HEK293 (cell line): ENCODE measurements around the gene FAM136A.
A peak's percentile ranks its signal among the peaks of the same experiment; 100 is the strongest.

ENCODE experiments used
- CTCF ChIA-PET: fragments of 350-600 bp; formaldehyde crosslinking; extraction: SDS; loops from one replicate; lab custom pipeline; 2021; ENCODE audit warnings: antibody characterized with exemption; lab: Yijun Ruan, JAX
- POLR2A ChIA-PET: fragments of 300-600 bp; formaldehyde crosslinking; extraction: SDS; loops from one replicate; lab custom pipeline; 2020; ENCODE audit warnings: antibody characterized with exemption, inconsistent platforms; lab: Yijun Ruan, JAX
- H3K27ac ChIP-seq: fragments of 200-500 bp; sonication (Bioruptor generic); 2 replicates; pipeline ENCODE4 v1.5.1; 2014; ENCODE audit warnings: low read depth, low read length, control low read depth, inconsistent platforms; ENCODE audit errors: extremely low read depth
- H3K36me3 ChIP-seq, 2 experiments: fragments of 200-500 bp in 1 of 2; sonication (Bioruptor generic) in 1 of 2; 1 replicate in 1 of 2; 2 replicates in 1 of 2; pipeline ENCODE4 v1.5.1; 2014 to 2017; ENCODE audit warnings: inconsistent platforms in 2 of 2, low read length in 2 of 2; ENCODE audit not compliant: control insufficient read depth in 2 of 2, insufficient read depth in 1 of 2
- H3K4me1 ChIP-seq: fragments of 200-500 bp; sonication (Bioruptor generic); 2 replicates; pipeline ENCODE4 v1.5.1; 2014; ENCODE audit warnings: mild to moderate bottlenecking, low read length, inconsistent platforms; ENCODE audit not compliant: control insufficient read depth, insufficient read depth
- H3K4me3 ChIP-seq: 2 replicates; pipeline ENCODE4 v1.5.1; 2011; ENCODE audit warnings: low read depth, mild to moderate bottlenecking, control low read depth, low read length, moderate library complexity
- H3K9me3 ChIP-seq: fragments of 200-500 bp; sonication (Bioruptor generic); 2 replicates; pipeline ENCODE4 v1.5.1; 2014; ENCODE audit warnings: low read depth, low read length, inconsistent platforms; ENCODE audit not compliant: control insufficient read depth, insufficient read depth
- ATF2 ChIP-seq: fragments of 450-650 bp; formaldehyde crosslinking; IDR thresholded peaks from 2 replicates; pipeline ENCODE4 v1.5.1; 2016; ENCODE audit warnings: missing biosample characterization, missing genetic modification characterization, low read depth
- EGR2 ChIP-seq: fragments of 450-650 bp; formaldehyde crosslinking; IDR thresholded peaks from 2 replicates; pipeline ENCODE4 v1.5.1; 2016; ENCODE audit warnings: low read depth, missing biosample characterization, missing genetic modification characterization
- FEZF1 ChIP-seq: fragments of 450-650 bp; formaldehyde crosslinking; IDR thresholded peaks from 2 replicates; pipeline ENCODE4 v1.5.1; 2016; ENCODE audit warnings: missing biosample characterization, missing genetic modification characterization
- GLI4 ChIP-seq: fragments of 450-650 bp; formaldehyde crosslinking; IDR thresholded peaks from 2 replicates; pipeline ENCODE4 v1.5.1; 2016; ENCODE audit warnings: missing biosample characterization, missing genetic modification characterization
- GLIS1 ChIP-seq: fragments of 450-650 bp; formaldehyde crosslinking; IDR thresholded peaks from 2 replicates; pipeline ENCODE4 v1.5.1; 2016; ENCODE audit warnings: missing biosample characterization, missing genetic modification characterization
- OSR2 ChIP-seq: fragments of 450-650 bp; formaldehyde crosslinking; IDR thresholded peaks from 2 replicates; pipeline ENCODE4 v1.5.1; 2016; ENCODE audit warnings: missing biosample characterization, missing genetic modification characterization
- PRDM1 ChIP-seq: fragments of 450-650 bp; formaldehyde crosslinking; IDR thresholded peaks from 2 replicates; pipeline ENCODE4; 2016; ENCODE audit warnings: missing biosample characterization, missing genetic modification characterization
- PRDM10 ChIP-seq: fragments of 450-650 bp; formaldehyde crosslinking; IDR thresholded peaks from 2 replicates; pipeline ENCODE4 v1.5.1; 2016; ENCODE audit warnings: missing biosample characterization, missing genetic modification characterization
- RBAK ChIP-seq: fragments of 450-650 bp; formaldehyde crosslinking; IDR thresholded peaks from 2 replicates; pipeline ENCODE4 v1.5.1; 2016; ENCODE audit warnings: missing biosample characterization, missing genetic modification characterization
- SALL2 ChIP-seq: fragments of 450-650 bp; formaldehyde crosslinking; IDR thresholded peaks from 2 replicates; pipeline ENCODE4 v1.5.0; 2017; ENCODE audit warnings: missing biosample characterization, mild to moderate bottlenecking, missing genetic modification characterization, borderline replicate concordance
- SP7 ChIP-seq: fragments of 450-650 bp; formaldehyde crosslinking; IDR thresholded peaks from 2 replicates; pipeline ENCODE4 v1.5.1; 2016; ENCODE audit warnings: missing biosample characterization, missing genetic modification characterization
- ZBTB1 ChIP-seq: fragments of 450-650 bp; formaldehyde crosslinking; IDR thresholded peaks from 2 replicates; pipeline ENCODE4 v1.5.1; 2016; ENCODE audit warnings: missing biosample characterization, missing genetic modification characterization
- ZBTB17 ChIP-seq: fragments of 450-650 bp; formaldehyde crosslinking; IDR thresholded peaks from 2 replicates; pipeline ENCODE4 v1.5.1; 2016; ENCODE audit warnings: missing biosample characterization, missing genetic modification characterization
- ZBTB20 ChIP-seq: fragments of 450-650 bp; formaldehyde crosslinking; IDR thresholded peaks from 2 replicates; pipeline ENCODE4 v1.5.1; 2016; ENCODE audit warnings: missing biosample characterization, missing genetic modification characterization
- ZIC2 ChIP-seq: fragments of 450-650 bp; formaldehyde crosslinking; IDR thresholded peaks from 2 replicates; pipeline ENCODE4 v1.5.1; 2016; ENCODE audit warnings: missing biosample characterization, missing genetic modification characterization
- ZNF10 ChIP-seq: fragments of 450-650 bp; formaldehyde crosslinking; IDR thresholded peaks from 2 replicates; pipeline ENCODE4 v1.5.1; 2017; ENCODE audit warnings: missing biosample characterization, missing genetic modification characterization
- ZNF155 ChIP-seq: fragments of 450-650 bp; formaldehyde crosslinking; IDR thresholded peaks from 2 replicates; pipeline ENCODE4 v1.5.1; 2016; ENCODE audit warnings: missing biosample characterization, missing genetic modification characterization
- ZNF211 ChIP-seq: fragments of 450-650 bp; formaldehyde crosslinking; IDR thresholded peaks from 2 replicates; pipeline ENCODE4 v1.5.1; 2016; ENCODE audit warnings: low read depth, missing biosample characterization, missing genetic modification characterization
- ZNF335 ChIP-seq: fragments of 450-650 bp; formaldehyde crosslinking; conservative IDR thresholded peaks from 2 replicates; pipeline ENCODE4 v1.5.1; 2016; ENCODE audit warnings: missing biosample characterization, missing genetic modification characterization
- ZNF391 ChIP-seq: fragments of 450-650 bp; formaldehyde crosslinking; IDR thresholded peaks from 2 replicates; pipeline ENCODE4 v1.5.1; 2016; ENCODE audit warnings: low read depth, missing biosample characterization, missing genetic modification characterization, borderline replicate concordance
- ZNF416 ChIP-seq: fragments of 450-650 bp; formaldehyde crosslinking; IDR thresholded peaks from 2 replicates; pipeline ENCODE4 v1.5.1; 2016; ENCODE audit warnings: missing biosample characterization, missing genetic modification characterization
- ZNF426 ChIP-seq: fragments of 450-650 bp; formaldehyde crosslinking; IDR thresholded peaks from 2 replicates; pipeline ENCODE4 v1.5.1; 2017; ENCODE audit warnings: missing biosample characterization, missing genetic modification characterization, mild to moderate bottlenecking, inconsistent platforms, moderate library complexity
- ZNF561 ChIP-seq: fragments of 450-650 bp; IDR thresholded peaks from 2 replicates; pipeline ENCODE4 v1.5.1; 2018; ENCODE audit warnings: missing biosample characterization, missing genetic modification characterization, borderline replicate concordance
- ZNF621 ChIP-seq: fragments of 450-650 bp; formaldehyde crosslinking; IDR thresholded peaks from 2 replicates; pipeline ENCODE4 v1.5.1; 2017; ENCODE audit warnings: missing biosample characterization, missing genetic modification characterization
- ZNF626 ChIP-seq: fragments of 450-650 bp; sonication (Bioruptor Pico); formaldehyde crosslinking; IDR thresholded peaks from 2 replicates; pipeline ENCODE4 v1.5.1; 2018; ENCODE audit warnings: missing biosample characterization, missing genetic modification characterization, inconsistent platforms
- ZNF654 ChIP-seq: fragments of 450-650 bp; formaldehyde crosslinking; IDR thresholded peaks from 2 replicates; pipeline ENCODE4 v1.5.1; 2016; ENCODE audit warnings: low read depth, missing biosample characterization, missing genetic modification characterization
- ZNF660 ChIP-seq: fragments of 450-650 bp; IDR thresholded peaks from 2 replicates; pipeline ENCODE4 v1.5.1; 2018; ENCODE audit warnings: missing biosample characterization, mild to moderate bottlenecking, missing genetic modification characterization
- ZNF664 ChIP-seq: fragments of 450-650 bp; formaldehyde crosslinking; IDR thresholded peaks from 2 replicates; pipeline ENCODE4 v1.5.1; 2016; ENCODE audit warnings: missing biosample characterization, missing genetic modification characterization
- ZNF768 ChIP-seq: fragments of 450-650 bp; formaldehyde crosslinking; IDR thresholded peaks from 2 replicates; pipeline ENCODE4 v1.5.1; 2018; ENCODE audit warnings: missing biosample characterization, mild to moderate bottlenecking, missing genetic modification characterization

The FAM136A gene

GRCh38 chr2:70310899-70311298 is 9.0 kb upstream of the FAM136A start:
- ChIA-PET CTCF (interaction anchor here (0.7 to 1.8 kb wide), 3 partner anchors 12 to 336 kb away, joined by 3 to 8 read pairs (median 3); no protein-coding TSS in a partner anchor), POLR2A (no interaction called here)
- TF ChIP-seq ZNF211 (tag by site-specific recombination) = no peak
- TF ChIP-seq ATF2 (tag by site-specific recombination) = no peak
- TF ChIP-seq ZNF10 (tag by site-specific recombination) = no peak
- peak; percentile 75; the same call in 1 of the 2 replicates for TF ChIP-seq ZBTB17
- TF ChIP-seq GLIS1 (tag by site-specific recombination) = peak; percentile 62
- TF ChIP-seq SALL2 (tag by site-specific recombination) = no peak
- TF ChIP-seq ZNF654 = no peak
- TF ChIP-seq EGR2 (tag by site-specific recombination) = no peak
- TF ChIP-seq ZNF426 (tag by site-specific recombination) = no peak
- no peak for TF ChIP-seq ZNF621 (tag by site-specific recombination)
- no peak for TF ChIP-seq ZNF416
- TF ChIP-seq ZIC2 (tag by site-specific recombination) = peak; percentile 77
- TF ChIP-seq ZBTB20 (tag by site-specific recombination) = no peak
- TF ChIP-seq ZNF768 (tag by site-specific recombination) = no peak
- TF ChIP-seq RBAK (tag by site-specific recombination) = no peak
- Histone ChIP-seq H3K27ac (no peak overlapping the region), H3K4me1 (no peaks in the 10 kb centered on the region), H3K4me3 (no peak overlapping the region), H3K36me3 (no peaks in the 10 kb centered on the region), H3K9me3 (no peaks in the 10 kb centered on the region)

GRCh38 chr2:70305531-70305930 is 3.7 kb upstream of the FAM136A start:
- H3K27ac ChIP-seq = no peak overlapping the region
- peaks cover 6% of the 10 kb centered on the region; the same call in 1 of the 2 replicates for H3K4me1 ChIP-seq
- no peak for TF ChIP-seq ZNF335
- peaks cover 0 to 4% of the 10 kb centered on the region in 2 experiments; a peak in 2 of 3 replicates for H3K36me3 ChIP-seq
- no peak overlapping the region for H3K4me3 ChIP-seq
- POLR2A ChIA-PET = interaction anchor here (1.7 kb wide), 1 partner anchor 312 kb away, joined by 3 read pairs; no protein-coding TSS in a partner anchor
- CTCF ChIA-PET = interaction anchor here (0.9 to 8.0 kb wide), 14 partner anchors 11 to 642 kb away, joined by 3 to 163 read pairs (median 5); partner anchors contain the start of gene ADD2
- no peaks in the 10 kb centered on the region for H3K9me3 ChIP-seq

- POLR2A ChIA-PET = interaction anchor here (0.6 to 3.8 kb wide), 5 partner anchors 11 to 464 kb away, joined by 3 to 49 read pairs (median 3); partner anchors contain the start of genes ADD2, MXD1 and SNRPG
- CTCF ChIA-PET = interaction anchor here (0.6 to 8.0 kb wide), 47 partner anchors 8 to 646 kb away, joined by 3 to 163 read pairs (median 4); partner anchors contain the start of genes ADD2, MXD1, SNRPG and TGFA
- peaks cover 3 to 14% of the 10 kb centered on the region in 2 experiments; a peak in 2 of 3 replicates for H3K36me3 ChIP-seq
- TF ChIP-seq ZNF664 (tag by site-specific recombination) = peak; percentile 35; the same call in 1 of the 2 replicates
- TF ChIP-seq OSR2 (tag by site-specific recombination) = peak; percentile 41
- peak; percentile 58 for TF ChIP-seq FEZF1 (tag by site-specific recombination)
- TF ChIP-seq PRDM1 (tag by site-specific recombination) = 0 out of 2 replicates have a peak, but pooled peaks have one; percentile 15
- TF ChIP-seq ZNF10 (tag by site-specific recombination) = 0 out of 2 replicates have a peak, but pooled peaks have one; percentile 11
- TF ChIP-seq GLI4 (tag by site-specific recombination) = no peak
- no peak for TF ChIP-seq ZNF391 (tag by site-specific recombination)
- 0 out of 2 replicates have a peak, but pooled peaks have one; percentile 20 for TF ChIP-seq ZNF561 (tag by site-specific recombination)
- peak; percentile 78 for TF ChIP-seq PRDM10 (tag by site-specific recombination)
- TF ChIP-seq ZNF626 (tag by site-specific recombination) = no peak
- no peak for TF ChIP-seq ZNF155
- no peak for TF ChIP-seq ZNF768 (tag by site-specific recombination)
- no peak for TF ChIP-seq ZBTB1 (tag by site-specific recombination)
- TF ChIP-seq ZNF660 = peak; percentile 94
- TF ChIP-seq SP7 (tag by site-specific recombination) = peak; percentile 60
These were observed 2.6 kb upstream of the FAM136A start for GRCh38 chr2:70304498-70304897.

More at GRCh38 chr2:70304498-70304897, 2.6 kb upstream of the FAM136A start:
- Histone ChIP-seq H3K4me1 (peaks cover 6% of the 10 kb centered on the region; the same call in 1 of the 2 replicates), H3K27ac (no peak overlapping the region), H3K4me3 (no peak overlapping the region), H3K9me3 (no peaks in the 10 kb centered on the region)
